SU-DHL-6 (cell line): ENCODE measurements around the gene ANTXRL.

Experiments used
- EZH2phosphoT487 ChIP-seq: fragments of 200-600 bp; sonication (generic), shearing (Covaris generic); conservative IDR thresholded peaks from 2 replicates; pipeline ENCODE4 v1.6.1; 2018; ENCODE audit warnings: mild to moderate bottlenecking, antibody characterized with exemption, low read length, moderate library complexity, mixed read lengths
- TF ChIP-seq, protein P1 (sequence below): fragments of 200-600 bp; sonication (generic); IDR thresholded peaks from one replicate; pipeline ENCODE4 v1.5.1; 2017; ENCODE audit warnings: antibody characterized with exemption, mild to moderate bottlenecking, low read length, moderate library complexity; ENCODE audit not compliant: insufficient read depth, poor library complexity, severe bottlenecking

DNA sequence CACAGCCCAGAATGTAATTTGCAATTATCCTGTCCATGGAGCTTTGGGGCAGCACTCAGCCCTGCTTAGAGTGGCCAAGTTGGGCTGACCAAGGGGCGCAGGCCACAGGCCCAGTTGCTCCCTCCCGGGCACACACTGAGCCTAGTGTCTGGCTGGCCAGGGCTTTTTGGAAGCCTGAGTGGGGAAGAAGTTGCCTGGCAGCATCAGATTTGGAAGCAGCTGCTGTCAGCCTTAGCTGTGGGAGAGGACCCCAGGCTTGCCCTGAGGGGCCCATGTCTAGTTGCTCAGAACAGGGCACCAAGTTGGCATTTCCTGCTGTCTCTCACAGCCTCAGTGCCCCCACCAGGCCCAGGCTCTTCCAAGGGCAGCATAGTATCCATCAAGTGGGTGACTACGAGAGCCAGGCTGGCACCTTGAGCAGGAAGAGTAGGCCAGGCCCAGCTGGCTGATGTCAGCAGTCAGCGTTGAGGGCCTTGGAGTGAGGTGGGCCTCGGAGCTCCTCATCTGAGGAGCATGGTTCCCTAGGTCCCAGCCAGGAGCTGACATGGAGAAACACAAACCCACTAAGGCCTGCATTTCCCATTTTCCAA lies 14.4 kb downstream of the ANTXRL start:
- TF ChIP-seq, protein P1, sequence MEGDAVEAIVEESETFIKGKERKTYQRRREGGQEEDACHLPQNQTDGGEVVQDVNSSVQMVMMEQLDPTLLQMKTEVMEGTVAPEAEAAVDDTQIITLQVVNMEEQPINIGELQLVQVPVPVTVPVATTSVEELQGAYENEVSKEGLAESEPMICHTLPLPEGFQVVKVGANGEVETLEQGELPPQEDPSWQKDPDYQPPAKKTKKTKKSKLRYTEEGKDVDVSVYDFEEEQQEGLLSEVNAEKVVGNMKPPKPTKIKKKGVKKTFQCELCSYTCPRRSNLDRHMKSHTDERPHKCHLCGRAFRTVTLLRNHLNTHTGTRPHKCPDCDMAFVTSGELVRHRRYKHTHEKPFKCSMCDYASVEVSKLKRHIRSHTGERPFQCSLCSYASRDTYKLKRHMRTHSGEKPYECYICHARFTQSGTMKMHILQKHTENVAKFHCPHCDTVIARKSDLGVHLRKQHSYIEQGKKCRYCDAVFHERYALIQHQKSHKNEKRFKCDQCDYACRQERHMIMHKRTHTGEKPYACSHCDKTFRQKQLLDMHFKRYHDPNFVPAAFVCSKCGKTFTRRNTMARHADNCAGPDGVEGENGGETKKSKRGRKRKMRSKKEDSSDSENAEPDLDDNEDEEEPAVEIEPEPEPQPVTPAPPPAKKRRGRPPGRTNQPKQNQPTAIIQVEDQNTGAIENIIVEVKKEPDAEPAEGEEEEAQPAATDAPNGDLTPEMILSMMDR: no peak
- TF ChIP-seq EZH2phosphoT487: no peak
